ENCODE results near the gene OR10J5.

GRCh38 chr1:159535907-159536306 is at the start of gene OR10J5:
- TF ChIP-seq CTCF (IDR thresholded peaks at IDR 0.05) (no peak), STAT6 (CRISPR knock-in tag; conservative IDR thresholded peaks at IDR 0.05; ENCODE audit: low read depth) (no peak), ZNF263 (CRISPR knock-in tag; IDR thresholded peaks at IDR 0.05; ENCODE audit: low read depth) (no peak), ZNF138 (CRISPR knock-in tag; conservative IDR thresholded peaks at IDR 0.05) (no peak), CREB1 (CRISPR knock-in tag; IDR thresholded peaks at IDR 0.05) (no peak), FOXJ3 (CRISPR knock-in tag; IDR thresholded peaks at IDR 0.05; ENCODE audit: borderline replicate concordance) (no peak), USF2 (CRISPR knock-in tag; IDR thresholded peaks at IDR 0.05) (no peak), PRRX2 (CRISPR knock-in tag; IDR thresholded peaks at IDR 0.05) (no peak), FOXK1 (CRISPR knock-in tag; IDR thresholded peaks at IDR 0.05) (no peak), PRDM15 (CRISPR knock-in tag; IDR thresholded peaks at IDR 0.05) (no peak), ATF3 (CRISPR knock-in tag; conservative IDR thresholded peaks at IDR 0.05) (no peak), JUN (CRISPR knock-in tag; IDR thresholded peaks at IDR 0.05) (no peak), MAX (CRISPR knock-in tag; IDR thresholded peaks at IDR 0.05) (no peak)
